Osteocyte (in vitro differentiated cells): ENCODE measurements around the gene ZIC1. TPM values are rescaled to one million over a fixed set of nuclear protein-coding genes. Genes with fewer than 3 reads are reported as not detected.

ENCODE experiments used
- DNase-seq: peaks from one replicate; pipeline ENCODE4 v3.0.0; 2021; ENCODE audit warnings: mixed read lengths; ENCODE audit not compliant: unreplicated experiment; ENCODE audit errors: extremely low spot score
- H3K27ac Mint-ChIP-seq: one replicate; pipeline ENCODE4 v1.8.0; 2021; ENCODE audit warnings: mild to moderate bottlenecking, mixed read lengths; ENCODE audit not compliant: unreplicated experiment
- H3K27me3 Mint-ChIP-seq: one replicate; pipeline ENCODE4 v1.8.0; 2021; ENCODE audit warnings: mixed read lengths; ENCODE audit not compliant: unreplicated experiment
- H3K36me3 Mint-ChIP-seq: one replicate; pipeline ENCODE4 v1.8.0; 2021; ENCODE audit warnings: mixed read lengths; ENCODE audit not compliant: unreplicated experiment
- H3K4me1 Mint-ChIP-seq: one replicate; pipeline ENCODE4 v1.8.0; 2021; ENCODE audit warnings: mixed read lengths; ENCODE audit not compliant: unreplicated experiment
- H3K4me3 Mint-ChIP-seq: one replicate; pipeline ENCODE4 v1.8.0; 2021; ENCODE audit warnings: mild to moderate bottlenecking, moderate library complexity, mixed read lengths; ENCODE audit not compliant: unreplicated experiment
- H3K9me3 Mint-ChIP-seq: one replicate; pipeline ENCODE4 v1.8.0; 2021; ENCODE audit warnings: mixed read lengths; ENCODE audit not compliant: unreplicated experiment
- total RNA-seq: library from RNA; stranded (reverse); gene quantifications from 2 replicates; pipeline ENCODE4 v1.2.1, GENCODE V29; 2021
- TF ChIP-seq, protein P1 (sequence below): fragments of 200-600 bp; sonication (generic); IDR thresholded peaks from 2 replicates; pipeline ENCODE4 v1.5.0; 2021; ENCODE audit warnings: antibody characterized with exemption, mild to moderate bottlenecking, moderate library complexity

ZIC1 gene
- total RNA-seq, 1 donor from 2014 or later: 89.9 TPM

DNA sequence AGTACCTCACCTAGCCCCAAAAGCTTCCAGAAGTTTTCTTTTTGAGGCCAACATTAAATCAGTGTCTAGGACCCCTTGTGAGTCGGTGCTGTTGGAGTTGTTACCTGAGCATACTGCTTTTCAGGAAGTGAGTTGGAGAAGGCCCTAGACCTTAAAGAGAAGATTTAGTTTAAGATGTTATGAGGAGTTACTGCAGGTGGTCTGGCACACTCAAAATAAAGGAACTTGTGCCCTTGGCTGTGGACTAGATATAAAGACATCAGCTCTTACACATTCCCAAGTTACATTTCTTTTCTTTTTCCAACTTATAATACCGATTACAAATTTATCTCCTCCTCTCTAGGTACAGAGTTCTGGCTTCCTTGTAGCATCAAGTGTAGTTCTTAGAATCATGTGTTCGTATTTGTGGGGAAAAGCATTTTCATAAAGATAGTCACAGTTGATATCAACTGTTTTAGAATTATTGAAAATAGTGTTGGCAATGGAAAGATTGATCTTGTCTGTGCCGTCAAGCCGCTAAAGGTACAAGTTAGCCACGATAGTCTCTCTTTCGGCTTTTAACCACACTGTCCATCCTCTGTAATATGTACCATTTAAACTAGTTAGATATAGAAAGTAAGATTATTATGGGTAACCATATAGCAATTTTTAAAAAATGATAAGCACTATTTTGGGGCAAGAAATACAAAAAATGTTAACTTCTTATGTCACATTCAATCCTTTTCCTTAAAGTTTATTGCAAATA, 8.6 kb downstream of the ZIC1 start:
- peak overlapping the region; percentile 50 for H3K27ac Mint-ChIP-seq
- H3K36me3 Mint-ChIP-seq: peaks cover 32% of the 10 kb centered on the region
- no peak overlapping the region for H3K4me3 Mint-ChIP-seq
- DNase-seq: no peak
- H3K27me3 Mint-ChIP-seq: no peaks in the 10 kb centered on the region
- H3K4me1 Mint-ChIP-seq: peaks cover 59% of the 10 kb centered on the region
- TF ChIP-seq, protein P1, sequence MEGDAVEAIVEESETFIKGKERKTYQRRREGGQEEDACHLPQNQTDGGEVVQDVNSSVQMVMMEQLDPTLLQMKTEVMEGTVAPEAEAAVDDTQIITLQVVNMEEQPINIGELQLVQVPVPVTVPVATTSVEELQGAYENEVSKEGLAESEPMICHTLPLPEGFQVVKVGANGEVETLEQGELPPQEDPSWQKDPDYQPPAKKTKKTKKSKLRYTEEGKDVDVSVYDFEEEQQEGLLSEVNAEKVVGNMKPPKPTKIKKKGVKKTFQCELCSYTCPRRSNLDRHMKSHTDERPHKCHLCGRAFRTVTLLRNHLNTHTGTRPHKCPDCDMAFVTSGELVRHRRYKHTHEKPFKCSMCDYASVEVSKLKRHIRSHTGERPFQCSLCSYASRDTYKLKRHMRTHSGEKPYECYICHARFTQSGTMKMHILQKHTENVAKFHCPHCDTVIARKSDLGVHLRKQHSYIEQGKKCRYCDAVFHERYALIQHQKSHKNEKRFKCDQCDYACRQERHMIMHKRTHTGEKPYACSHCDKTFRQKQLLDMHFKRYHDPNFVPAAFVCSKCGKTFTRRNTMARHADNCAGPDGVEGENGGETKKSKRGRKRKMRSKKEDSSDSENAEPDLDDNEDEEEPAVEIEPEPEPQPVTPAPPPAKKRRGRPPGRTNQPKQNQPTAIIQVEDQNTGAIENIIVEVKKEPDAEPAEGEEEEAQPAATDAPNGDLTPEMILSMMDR: no peak
- no peaks in the 10 kb centered on the region for H3K9me3 Mint-ChIP-seq

DNA sequence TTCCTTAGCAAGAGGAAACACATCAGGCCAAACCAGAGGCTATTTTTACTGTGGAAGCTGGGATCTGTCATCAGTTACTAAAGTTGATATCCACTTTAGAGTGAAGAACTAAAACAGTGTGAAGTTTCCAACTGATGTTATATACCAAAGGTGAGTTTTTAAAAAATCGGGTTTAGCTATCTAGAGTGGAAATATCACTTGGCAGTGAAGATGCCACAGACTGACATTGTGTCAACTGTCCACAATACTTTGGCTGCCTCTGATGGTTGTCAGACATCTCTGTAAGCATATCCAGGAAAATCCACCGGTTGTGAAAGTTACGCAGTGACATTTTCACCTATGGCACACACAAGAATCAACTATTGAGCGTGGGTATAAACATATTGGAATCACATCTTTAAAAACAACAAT, 9.2 kb downstream of the ZIC1 start:
- Mint-ChIP-seq H3K4me1 (peaks cover 57% of the 10 kb centered on the region), H3K9me3 (no peaks in the 10 kb centered on the region), H3K4me3 (peak overlapping the region; percentile 71), H3K27me3 (no peaks in the 10 kb centered on the region), H3K27ac (peak overlapping the region; percentile 79), H3K36me3 (peaks cover 28% of the 10 kb centered on the region)
- TF ChIP-seq, protein P1: no peak
- DNase-seq: no peak

DNA sequence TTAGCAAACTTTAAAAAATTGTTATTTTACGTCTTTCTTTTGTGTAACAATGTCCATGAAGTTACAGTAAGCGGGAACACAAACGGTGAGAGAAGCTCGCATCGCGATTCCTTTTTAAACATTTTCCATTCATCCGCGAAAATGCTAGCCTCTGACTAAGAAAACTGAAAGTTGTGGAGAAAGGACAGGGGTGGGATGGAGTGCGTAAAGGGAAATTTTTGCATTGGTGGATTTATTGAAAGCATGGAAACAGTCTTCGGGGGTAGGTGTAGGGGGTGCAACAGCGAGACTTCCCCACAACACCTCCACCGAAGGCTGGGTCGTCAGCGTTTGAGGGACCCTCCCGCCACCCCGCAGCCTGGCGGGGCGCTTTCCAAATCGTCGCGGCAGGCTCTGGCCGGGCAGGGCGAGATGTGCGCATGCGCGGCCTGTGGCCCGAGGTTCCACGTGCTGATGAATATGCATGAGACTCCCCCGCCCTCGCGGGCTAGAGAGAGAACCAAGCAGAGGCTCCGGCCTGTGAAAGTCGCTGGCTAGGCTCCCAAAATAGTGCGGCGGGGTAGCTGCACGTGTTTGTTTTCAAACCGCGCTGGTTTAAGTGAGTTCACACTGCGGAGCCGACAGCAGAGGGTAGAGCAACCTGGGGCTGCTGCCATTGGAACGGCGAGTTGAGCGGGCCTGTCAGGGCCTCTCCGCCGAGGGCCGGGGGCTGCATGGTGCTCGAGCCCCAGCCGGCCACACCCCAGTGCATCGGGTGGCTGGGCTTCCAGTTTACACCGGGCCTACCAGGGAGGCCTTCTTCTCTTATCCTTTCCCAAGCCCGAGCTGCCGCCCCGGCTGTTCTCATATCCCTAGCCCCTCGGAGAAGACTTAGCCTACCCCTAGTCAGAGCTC, 9.9 kb downstream of the ZIC1 start:
- peak; percentile 93 for DNase-seq
- Mint-ChIP-seq H3K4me1 (peaks cover 54% of the 10 kb centered on the region), H3K27ac (peak overlapping the region; percentile 79), H3K9me3 (no peaks in the 10 kb centered on the region), H3K36me3 (peaks cover 24% of the 10 kb centered on the region), H3K4me3 (peak overlapping the region; percentile 71), H3K27me3 (no peaks in the 10 kb centered on the region)
- TF ChIP-seq, protein P1: no peak

DNA sequence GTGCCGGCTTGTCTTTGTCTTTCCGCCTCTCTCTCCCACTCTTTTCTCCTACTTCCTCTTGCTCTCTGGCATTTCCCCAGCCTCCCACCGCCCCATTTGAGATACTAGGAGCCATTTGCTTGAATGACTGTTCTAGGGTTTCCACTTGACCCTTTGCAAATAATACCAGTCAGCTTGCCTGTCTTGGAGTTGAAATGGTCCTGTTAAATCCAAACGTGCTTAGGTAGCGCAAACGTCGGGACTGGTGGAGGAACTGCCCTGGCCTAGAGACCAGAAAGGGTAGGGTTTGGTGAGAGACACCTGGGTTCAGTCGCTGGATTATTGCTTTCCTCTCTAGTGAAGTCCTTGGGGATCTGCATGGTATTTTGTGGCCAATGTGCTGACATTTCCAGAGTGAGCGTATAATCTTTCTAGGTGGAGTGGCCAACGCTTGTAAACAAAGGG, 10.6 kb downstream of the ZIC1 start:
- peak overlapping the region; percentile 57 for H3K27ac Mint-ChIP-seq

More for the DNA sequence above, 10.6 kb downstream of the ZIC1 start:
- no peaks in the 10 kb centered on the region for H3K9me3 Mint-ChIP-seq
- DNase-seq: no peak
- H3K36me3 Mint-ChIP-seq: peaks cover 17% of the 10 kb centered on the region
- no peaks in the 10 kb centered on the region for H3K27me3 Mint-ChIP-seq
- H3K4me3 Mint-ChIP-seq: peak overlapping the region; percentile 52
- TF ChIP-seq, protein P1: no peak
- H3K4me1 Mint-ChIP-seq: peaks cover 47% of the 10 kb centered on the region
